Colonic mucosa (tissue), 4 donors: ENCODE measurements around the gene HORMAD2. TPM values are rescaled to one million over a fixed set of nuclear protein-coding genes. Genes with fewer than 3 reads are reported as not detected.

ENCODE experiments used
- DNase-seq: peaks from one replicate; pipeline ENCODE4 v3.0.0-alpha.2; 2020
- H3K27ac ChIP-seq: fragments of 200-600 bp; one replicate; pipeline ENCODE4 v1.8.0; 2021
- H3K27me3 ChIP-seq: fragments of 200-600 bp; one replicate; pipeline ENCODE4 v1.8.0; 2021
- H3K36me3 ChIP-seq: fragments of 200-600 bp; one replicate; pipeline ENCODE4 v1.8.0; 2021
- H3K4me1 ChIP-seq: fragments of 200-600 bp; one replicate; pipeline ENCODE4 v1.8.0; 2021; ENCODE audit warnings: mild to moderate bottlenecking
- H3K4me3 ChIP-seq: fragments of 200-600 bp; one replicate; pipeline ENCODE4 v1.8.0; 2021
- H3K9ac ChIP-seq, 2 donors: one replicate each; pipeline ENCODE4 v1.7.0; 2013; ENCODE audit warnings: control low read depth in 2 of 2, low read depth in 2 of 2, low read length in 2 of 2
- H3K9me3 ChIP-seq: fragments of 200-600 bp; one replicate; pipeline ENCODE4 v1.8.0; 2021
- intact Hi-C: fragments of 100-400 bp; cut with DNase I; formaldehyde crosslinking; loops from one replicate; pipeline ENCODE4 v1.14.1; 2022
- total RNA-seq, 2 donors: library from RNA; stranded (reverse); fragmentation: NEBNext Ultra II Directional in 1 of 2; extraction: Animal tissue kit (Norgen Biotek cat#: 25700) in 1 of 2; gene quantifications; one replicate each; pipeline ENCODE4 v1.2.1, GENCODE V29; 2021
- TF ChIP-seq, protein P1 (sequence below): fragments of 200-600 bp; IDR thresholded peaks from one replicate; pipeline ENCODE4 v1.8.0; 2022; ENCODE audit warnings: antibody characterized with exemption, mild to moderate bottlenecking
- donor health status: healthy.
- donor health status: DM: no; HTN: no; CAD: no.
- donor health status: DM: no; HTN: no; CAD: no.

HORMAD2 gene
- total RNA-seq, 2 donors from 2014 or later = not detected

DNA sequence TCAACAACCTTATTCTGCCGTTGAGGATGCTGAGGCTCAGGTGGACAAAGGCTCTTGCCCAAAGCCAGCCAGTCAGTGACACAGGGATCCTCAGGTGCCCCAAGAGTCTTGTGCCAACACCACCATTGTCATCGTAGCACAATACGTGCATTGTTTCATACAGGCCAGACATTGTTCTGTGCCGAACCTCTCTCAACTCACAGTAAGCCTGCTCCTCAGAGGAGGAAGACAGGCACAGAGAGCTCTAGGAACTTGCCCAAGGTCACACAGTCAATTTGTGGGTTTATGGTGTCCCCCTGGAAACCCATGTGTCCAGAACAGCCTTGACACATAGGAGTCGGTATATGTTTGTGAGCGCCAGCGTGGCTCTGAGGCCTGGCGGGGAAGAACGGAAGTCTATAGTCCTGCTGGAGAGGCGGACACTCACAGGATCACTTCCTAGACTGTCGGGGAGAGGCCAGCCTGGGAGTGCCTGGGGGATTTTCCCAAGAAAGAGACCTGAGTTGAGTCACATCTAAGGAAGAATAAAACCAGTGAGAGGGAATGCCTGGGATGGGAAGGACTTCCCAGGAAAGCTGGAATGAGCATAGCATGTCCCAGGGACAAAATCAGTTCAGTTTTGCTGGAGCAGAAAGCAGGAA is 146.0 kb downstream of the HORMAD2 start:
- intact Hi-C loops = no loop called here
- Histone ChIP-seq H3K9me3 (no peaks in the 10 kb centered on the region), H3K4me3 (no peak overlapping the region), H3K4me1 (no peaks in the 10 kb centered on the region), H3K27me3 (no peaks in the 10 kb centered on the region), H3K36me3 (no peaks in the 10 kb centered on the region), H3K9ac (no peak overlapping the region), H3K27ac (no peak overlapping the region)
- TF ChIP-seq, protein P1, sequence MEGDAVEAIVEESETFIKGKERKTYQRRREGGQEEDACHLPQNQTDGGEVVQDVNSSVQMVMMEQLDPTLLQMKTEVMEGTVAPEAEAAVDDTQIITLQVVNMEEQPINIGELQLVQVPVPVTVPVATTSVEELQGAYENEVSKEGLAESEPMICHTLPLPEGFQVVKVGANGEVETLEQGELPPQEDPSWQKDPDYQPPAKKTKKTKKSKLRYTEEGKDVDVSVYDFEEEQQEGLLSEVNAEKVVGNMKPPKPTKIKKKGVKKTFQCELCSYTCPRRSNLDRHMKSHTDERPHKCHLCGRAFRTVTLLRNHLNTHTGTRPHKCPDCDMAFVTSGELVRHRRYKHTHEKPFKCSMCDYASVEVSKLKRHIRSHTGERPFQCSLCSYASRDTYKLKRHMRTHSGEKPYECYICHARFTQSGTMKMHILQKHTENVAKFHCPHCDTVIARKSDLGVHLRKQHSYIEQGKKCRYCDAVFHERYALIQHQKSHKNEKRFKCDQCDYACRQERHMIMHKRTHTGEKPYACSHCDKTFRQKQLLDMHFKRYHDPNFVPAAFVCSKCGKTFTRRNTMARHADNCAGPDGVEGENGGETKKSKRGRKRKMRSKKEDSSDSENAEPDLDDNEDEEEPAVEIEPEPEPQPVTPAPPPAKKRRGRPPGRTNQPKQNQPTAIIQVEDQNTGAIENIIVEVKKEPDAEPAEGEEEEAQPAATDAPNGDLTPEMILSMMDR = no peak
- no peak for DNase-seq

Other genes starting within 250 kb of the HORMAD2 start
- gene ASCC2, start 242.2 kb upstream of the HORMAD2 start, total RNA-seq = 10 to 100 TPM; 52.8 to 77.0 TPM
- 10 to 100 TPM; 35.9 to 49.4 TPM for gene MTMR3, start 197.3 kb upstream of the HORMAD2 start, total RNA-seq
- gene LIF, start 166.3 kb downstream of the HORMAD2 start, total RNA-seq = 10 to 100 TPM in 1 of 2 donors, 1 to 10 TPM in 1; 9.5 to 12.5 TPM
- gene OSM, start 186.4 kb downstream of the HORMAD2 start, total RNA-seq = under 1 TPM; 0.21 to 0.44 TPM
- 1 to 10 TPM; 4.5 to 5.0 TPM for gene CASTOR1, start 209.0 kb downstream of the HORMAD2 start, total RNA-seq
- 10 to 100 TPM; 34.3 to 35.8 TPM for gene TBC1D10A, start 246.5 kb downstream of the HORMAD2 start, total RNA-seq